Measurements from ENCODE around the gene TRIM46. TPM values are rescaled to one million over a fixed set of nuclear protein-coding genes. Genes with fewer than 3 reads are reported as not detected.

TRIM46 gene, protein sequence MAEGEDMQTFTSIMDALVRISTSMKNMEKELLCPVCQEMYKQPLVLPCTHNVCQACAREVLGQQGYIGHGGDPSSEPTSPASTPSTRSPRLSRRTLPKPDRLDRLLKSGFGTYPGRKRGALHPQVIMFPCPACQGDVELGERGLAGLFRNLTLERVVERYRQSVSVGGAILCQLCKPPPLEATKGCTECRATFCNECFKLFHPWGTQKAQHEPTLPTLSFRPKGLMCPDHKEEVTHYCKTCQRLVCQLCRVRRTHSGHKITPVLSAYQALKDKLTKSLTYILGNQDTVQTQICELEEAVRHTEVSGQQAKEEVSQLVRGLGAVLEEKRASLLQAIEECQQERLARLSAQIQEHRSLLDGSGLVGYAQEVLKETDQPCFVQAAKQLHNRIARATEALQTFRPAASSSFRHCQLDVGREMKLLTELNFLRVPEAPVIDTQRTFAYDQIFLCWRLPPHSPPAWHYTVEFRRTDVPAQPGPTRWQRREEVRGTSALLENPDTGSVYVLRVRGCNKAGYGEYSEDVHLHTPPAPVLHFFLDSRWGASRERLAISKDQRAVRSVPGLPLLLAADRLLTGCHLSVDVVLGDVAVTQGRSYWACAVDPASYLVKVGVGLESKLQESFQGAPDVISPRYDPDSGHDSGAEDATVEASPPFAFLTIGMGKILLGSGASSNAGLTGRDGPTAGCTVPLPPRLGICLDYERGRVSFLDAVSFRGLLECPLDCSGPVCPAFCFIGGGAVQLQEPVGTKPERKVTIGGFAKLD
- total RNA-seq (2016; rRNA removed; fragmentation: Illumina TruSeq; extraction: Trizol) (0.04 and 0.08 TPM in 2 replicates), polyA plus RNA-seq (2011; rRNA removed) (0.09 and 0.12 TPM in 2 replicates), polyA minus RNA-seq (2011; rRNA and poly(A)+ RNA removed; ENCODE audit: low replicate concordance) (0.12 and 0.19 TPM in 2 replicates), Bru-seq, nascent RNA (not detected), BruChase-seq, experiment 1, labeled RNA remaining after a 6-hour chase (percentile 19 among the genes with signal in this experiment), BruChase-seq, experiment 2, labeled RNA remaining after a 2-hour chase (percentile 5 among the genes with signal in this experiment)
- not detected in 2 replicates for total RNA-seq (2016; cell fraction: cytosol; rRNA removed; fragmentation: Illumina TruSeq; extraction: Trizol; ENCODE audit: low read depth)
- 0.04 TPM in 1 of 2 replicates, not detected in the other for total RNA-seq (2016; cell fraction: insoluble cytoplasmic fraction; rRNA removed; fragmentation: Illumina TruSeq; extraction: Trizol)
- total RNA-seq (2016; cell fraction: membrane; rRNA removed; fragmentation: Illumina TruSeq; extraction: Trizol) = not detected in 2 replicates
- total RNA-seq (2016; cell fraction: nucleus; rRNA removed; fragmentation: Illumina TruSeq; extraction: Trizol) = not detected in 2 replicates
- 0.04 and 0.11 TPM in 2 replicates for polyA plus RNA-seq (2011; cell fraction: cytosol; rRNA removed)
- polyA plus RNA-seq (2011; cell fraction: nucleus; rRNA removed) = 0.43 and 0.47 TPM in 2 replicates
- 0.15 and 0.25 TPM in 2 replicates for polyA plus RNA-seq (2012)
- polyA plus RNA-seq (2016; cell fraction: cytosol; fragmentation: Illumina TruSeq; extraction: Trizol; ENCODE audit: low read depth) = 0.02 and 0.05 TPM in 2 replicates
- not detected in 2 replicates for polyA plus RNA-seq (2016; cell fraction: insoluble cytoplasmic fraction; fragmentation: Illumina TruSeq; extraction: Trizol; ENCODE audit: low read depth)
- polyA plus RNA-seq (2016; cell fraction: membrane; fragmentation: Illumina TruSeq; extraction: Trizol; ENCODE audit: low read depth) = 0.05 and 0.08 TPM in 2 replicates
- polyA plus RNA-seq (2016; cell fraction: nucleus; fragmentation: Illumina TruSeq; extraction: Trizol; ENCODE audit: insufficient read depth, low read depth) = 0.21 TPM in 1 of 2 replicates, not detected in the other
- polyA minus RNA-seq (2011; cell fraction: cytosol; rRNA and poly(A)+ RNA removed) = not detected in 2 replicates
- polyA minus RNA-seq (2011; cell fraction: nucleus; rRNA and poly(A)+ RNA removed) = not detected in 2 replicates
- long read RNA-seq, experiment 1 = 0 reads
- long read RNA-seq, experiment 2, partial matches to known transcripts = 0 of 1 reads
- long read RNA-seq, experiment 2, other reads (novel, unspliced or antisense) = 1 of 1 reads

DNA sequence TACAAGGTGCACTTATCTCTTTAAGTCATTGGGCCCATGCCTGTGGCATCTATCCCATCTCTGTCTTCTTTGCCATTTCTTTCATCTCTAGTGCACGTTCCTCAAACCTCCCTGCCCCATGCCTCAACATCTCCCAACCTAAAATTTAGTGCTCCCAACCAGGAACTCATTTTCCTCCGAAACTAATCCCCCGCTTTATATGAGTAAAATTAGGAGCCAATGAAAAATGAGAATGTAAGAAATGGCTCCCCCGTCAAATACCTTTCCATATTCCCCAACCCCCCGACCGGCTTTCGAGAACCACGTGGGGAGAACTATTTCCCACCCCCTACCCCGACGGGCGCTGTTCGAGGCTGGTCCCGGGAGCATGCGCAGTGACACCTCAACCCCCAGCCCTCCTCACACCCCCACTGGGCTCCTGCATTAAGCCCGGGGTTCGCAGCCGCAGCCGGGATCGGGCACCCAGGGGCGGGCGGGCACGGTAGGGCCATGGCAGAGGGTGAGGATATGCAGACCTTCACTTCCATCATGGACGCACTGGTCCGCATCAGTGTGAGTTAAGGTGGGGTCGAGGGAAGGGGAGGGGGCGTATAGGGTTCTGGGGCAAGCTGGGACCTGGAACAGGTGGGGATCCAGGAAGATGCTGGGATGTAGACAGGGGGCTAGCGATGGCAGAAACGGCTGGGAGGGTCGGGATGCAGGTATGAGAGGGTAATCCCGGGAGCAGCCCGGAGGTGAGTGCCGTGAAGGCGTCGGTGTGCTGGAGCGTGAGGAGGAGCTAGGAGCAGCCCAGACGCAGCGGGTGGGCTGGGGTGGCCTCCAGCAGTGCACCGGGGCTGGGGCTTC lies at the start of gene TRIM46:
TSS of gene TRIM46 (plus strand) at position 372 of the 846 bp plus-strand sequence. CDS start at position 490, 118 bp downstream.
- 61% methylated on average over 38 of the region's 38 CpGs for WGBS (ENCODE audit: low lambda C conversion rate)
- peak within 1 kb of the TSS; percentile 83 for H3K4me2 ChIP-seq (ENCODE audit: low read depth, low read length)
- intact Hi-C loops (cut with micrococcal nuclease; ENCODE audit: unreplicated experiment) = no loop called here
- H3K9me3 ChIP-seq (ENCODE audit: low read length) = no peaks in the 10 kb centered on the region
- peaks cover 10% of the 10 kb centered on the region for H3K79me2 ChIP-seq (ENCODE audit: insufficient read depth, low read length)
- peaks cover 0 to 12% of the 10 kb centered on the region in 2 experiments; a peak in 2 of 5 replicates for H3K36me3 ChIP-seq (replicated peaks in 1 of 2; ENCODE audit: control insufficient read depth in 1 of 2, insufficient read depth in 2 of 2, low read length in 2 of 2)
- peak within 1 kb of the TSS; percentile 80 for H3K9ac ChIP-seq (ENCODE audit: insufficient read depth, low read depth, low read length)
- H4K20me1 ChIP-seq (ENCODE audit: insufficient read depth, low read length) = no peaks in the 10 kb centered on the region
- peak within 1 kb of the TSS; percentile 71 to 92 (median 79) for H3K4me3 ChIP-seq (replicated peaks in 1 of 3; ENCODE audit: insufficient read depth in 1 of 3, low read depth in 2 of 3, low read length in 3 of 3)
- peaks cover 47% of the 10 kb centered on the region for H3K4me1 ChIP-seq (ENCODE audit: insufficient read depth, low read length)
- TF ChIP-seq, protein P1, sequence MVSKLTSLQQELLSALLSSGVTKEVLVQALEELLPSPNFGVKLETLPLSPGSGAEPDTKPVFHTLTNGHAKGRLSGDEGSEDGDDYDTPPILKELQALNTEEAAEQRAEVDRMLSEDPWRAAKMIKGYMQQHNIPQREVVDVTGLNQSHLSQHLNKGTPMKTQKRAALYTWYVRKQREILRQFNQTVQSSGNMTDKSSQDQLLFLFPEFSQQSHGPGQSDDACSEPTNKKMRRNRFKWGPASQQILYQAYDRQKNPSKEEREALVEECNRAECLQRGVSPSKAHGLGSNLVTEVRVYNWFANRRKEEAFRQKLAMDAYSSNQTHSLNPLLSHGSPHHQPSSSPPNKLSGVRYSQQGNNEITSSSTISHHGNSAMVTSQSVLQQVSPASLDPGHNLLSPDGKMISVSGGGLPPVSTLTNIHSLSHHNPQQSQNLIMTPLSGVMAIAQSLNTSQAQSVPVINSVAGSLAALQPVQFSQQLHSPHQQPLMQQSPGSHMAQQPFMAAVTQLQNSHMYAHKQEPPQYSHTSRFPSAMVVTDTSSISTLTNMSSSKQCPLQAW (CRISPR knock-in tag; IDR thresholded peaks at IDR 0.05) = 0 out of 2 replicates have a peak, but pooled peaks have one; percentile 5
- TF ChIP-seq, protein P2, sequence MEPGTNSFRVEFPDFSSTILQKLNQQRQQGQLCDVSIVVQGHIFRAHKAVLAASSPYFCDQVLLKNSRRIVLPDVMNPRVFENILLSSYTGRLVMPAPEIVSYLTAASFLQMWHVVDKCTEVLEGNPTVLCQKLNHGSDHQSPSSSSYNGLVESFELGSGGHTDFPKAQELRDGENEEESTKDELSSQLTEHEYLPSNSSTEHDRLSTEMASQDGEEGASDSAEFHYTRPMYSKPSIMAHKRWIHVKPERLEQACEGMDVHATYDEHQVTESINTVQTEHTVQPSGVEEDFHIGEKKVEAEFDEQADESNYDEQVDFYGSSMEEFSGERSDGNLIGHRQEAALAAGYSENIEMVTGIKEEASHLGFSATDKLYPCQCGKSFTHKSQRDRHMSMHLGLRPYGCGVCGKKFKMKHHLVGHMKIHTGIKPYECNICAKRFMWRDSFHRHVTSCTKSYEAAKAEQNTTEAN (CRISPR knock-in tag; conservative IDR thresholded peaks at IDR 0.05) = 0 out of 2 replicates have a peak, but pooled peaks have one; percentile 8
- TF ChIP-seq ZBTB7A (CRISPR knock-in tag; IDR thresholded peaks at IDR 0.05) (no peak), NKX3-1 (CRISPR knock-in tag; IDR thresholded peaks at IDR 0.05) (0 out of 2 replicates have a peak, but pooled peaks have one; percentile 10), BRD4 (CRISPR knock-in tag; IDR thresholded peaks at IDR 0.05) (0 out of 2 replicates have a peak, but pooled peaks have one; percentile 14), SETDB1 (CRISPR knock-in tag; IDR thresholded peaks at IDR 0.05; ENCODE audit: borderline replicate concordance) (no peak)
- H3K27ac ChIP-seq (ENCODE audit: extremely low read length, insufficient read depth, low read length) = peak within 1 kb of the TSS; percentile 73
- in situ Hi-C loops (cut with HindIII; ENCODE audit: extremely low pct_ligation_motif_present, low pct_unique_long_range_greater_than_20kb) = no loop called here
- 0 out of 5 replicates have a peak, but pooled peaks cover 0 to 1% of the 10 kb centered on the region in 2 experiments for H3K27me3 ChIP-seq (ENCODE audit: control insufficient read depth in 1 of 2, insufficient read depth in 2 of 2, low read length in 2 of 2)
- BruUV-seq (replicated peaks) = no TSS peak
- DNase-seq (ENCODE audit: low spot score) = no peak
- H2AFZ ChIP-seq (ENCODE audit: low read length) = no peak within 1 kb of the TSS
- FAIRE-seq = no peak
- ChIA-PET POLR2A (interaction anchor here (0.9 to 2.2 kb wide), 11 partner anchors 20 to 89 kb away, joined by 3 to 30 read pairs (median 8); partner anchors contain the start of genes DPM3 and SLC50A1), CTCF (ENCODE audit: low intra/inter-chr PET ratio, low total read pairs) (interaction anchor here (1.2 kb wide), 2 partner anchors 34 to 88 kb away, joined by 3 read pairs; no protein-coding TSS in a partner anchor)
- no peak for ATAC-seq
